Measurements from ENCODE around the gene R3HDM4.

R3HDM4 gene

DNA sequence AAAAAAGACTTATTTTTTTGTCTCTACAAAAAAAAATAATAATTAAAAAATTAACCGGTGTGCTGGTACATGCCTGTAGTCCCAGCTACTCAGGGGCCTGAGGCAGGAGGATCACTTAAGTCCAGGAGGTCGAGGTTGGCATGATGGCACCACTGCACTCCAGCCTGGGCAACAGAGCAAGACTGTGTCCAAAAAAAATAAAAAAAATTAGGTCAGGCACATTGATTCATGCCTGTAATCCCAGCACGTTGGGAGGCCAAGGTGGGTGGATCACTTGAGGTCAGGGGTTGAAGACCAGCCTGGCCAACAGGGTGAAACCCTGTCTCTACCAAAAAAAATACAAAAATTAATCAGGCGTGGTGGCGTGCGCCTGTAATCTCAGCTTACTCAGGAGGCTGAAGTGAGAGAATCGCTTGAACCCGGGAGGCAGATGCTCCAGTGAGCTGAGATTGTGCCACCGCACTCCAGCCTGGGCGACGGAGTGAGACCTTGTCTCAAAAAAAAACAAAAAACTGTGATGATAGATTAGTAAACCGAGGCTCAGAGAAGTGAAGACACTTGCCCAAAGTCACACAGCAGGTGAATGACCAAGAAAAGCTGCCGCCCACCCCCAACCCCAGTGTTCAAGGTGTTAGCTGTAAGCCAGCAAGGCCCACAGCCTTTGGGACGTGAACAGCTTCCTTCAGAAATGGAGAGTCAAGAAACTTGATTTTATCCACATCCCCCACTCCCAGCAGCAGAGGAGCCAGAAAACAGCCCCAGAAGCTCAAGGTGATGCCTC lies 10.4 kb downstream of the R3HDM4 start:
- H3K4me3 Mint-ChIP-seq = no peak overlapping the region

DNA sequence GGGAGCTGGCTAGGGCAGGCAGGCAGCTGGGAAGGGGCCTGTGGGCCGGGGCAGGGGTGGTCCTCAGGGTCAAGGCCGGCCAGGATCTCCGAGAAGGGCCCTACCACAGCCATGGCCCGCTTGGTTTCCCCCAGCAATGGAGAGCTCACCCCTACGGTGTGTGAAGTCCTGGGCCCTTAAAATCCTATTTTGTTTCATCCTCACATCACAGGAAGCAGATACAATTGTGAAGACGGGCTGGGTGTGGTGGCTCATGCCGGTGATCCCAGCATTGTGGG lies 11.0 kb downstream of the R3HDM4 start:
- H3K4me1 Mint-ChIP-seq = peaks cover 19% of the 10 kb centered on the region
- no peak for TF ChIP-seq CTCF (IDR thresholded peaks at IDR 0.05)
- H3K27me3 Mint-ChIP-seq (ENCODE audit: low read depth, poor library complexity) = peaks cover 4% of the 10 kb centered on the region
- peaks cover 1% of the 10 kb centered on the region for H3K36me3 Mint-ChIP-seq (ENCODE audit: low read depth)
- no peak overlapping the region for H3K27ac Mint-ChIP-seq
- no peak for DNase-seq
- no peaks in the 10 kb centered on the region for H3K9me3 Mint-ChIP-seq
- no peak overlapping the region for H3K4me3 Mint-ChIP-seq

More for the DNA sequence above, 10.4 kb downstream of the R3HDM4 start:
- Mint-ChIP-seq H3K9me3 (no peaks in the 10 kb centered on the region), H3K27me3 (ENCODE audit: low read depth, poor library complexity) (peaks cover 4% of the 10 kb centered on the region), H3K4me1 (peaks cover 19% of the 10 kb centered on the region), H3K27ac (no peak overlapping the region), H3K36me3 (ENCODE audit: low read depth) (no peaks in the 10 kb centered on the region)
- DNase-seq = no peak
- TF ChIP-seq CTCF (IDR thresholded peaks at IDR 0.05) = no peak

DNA sequence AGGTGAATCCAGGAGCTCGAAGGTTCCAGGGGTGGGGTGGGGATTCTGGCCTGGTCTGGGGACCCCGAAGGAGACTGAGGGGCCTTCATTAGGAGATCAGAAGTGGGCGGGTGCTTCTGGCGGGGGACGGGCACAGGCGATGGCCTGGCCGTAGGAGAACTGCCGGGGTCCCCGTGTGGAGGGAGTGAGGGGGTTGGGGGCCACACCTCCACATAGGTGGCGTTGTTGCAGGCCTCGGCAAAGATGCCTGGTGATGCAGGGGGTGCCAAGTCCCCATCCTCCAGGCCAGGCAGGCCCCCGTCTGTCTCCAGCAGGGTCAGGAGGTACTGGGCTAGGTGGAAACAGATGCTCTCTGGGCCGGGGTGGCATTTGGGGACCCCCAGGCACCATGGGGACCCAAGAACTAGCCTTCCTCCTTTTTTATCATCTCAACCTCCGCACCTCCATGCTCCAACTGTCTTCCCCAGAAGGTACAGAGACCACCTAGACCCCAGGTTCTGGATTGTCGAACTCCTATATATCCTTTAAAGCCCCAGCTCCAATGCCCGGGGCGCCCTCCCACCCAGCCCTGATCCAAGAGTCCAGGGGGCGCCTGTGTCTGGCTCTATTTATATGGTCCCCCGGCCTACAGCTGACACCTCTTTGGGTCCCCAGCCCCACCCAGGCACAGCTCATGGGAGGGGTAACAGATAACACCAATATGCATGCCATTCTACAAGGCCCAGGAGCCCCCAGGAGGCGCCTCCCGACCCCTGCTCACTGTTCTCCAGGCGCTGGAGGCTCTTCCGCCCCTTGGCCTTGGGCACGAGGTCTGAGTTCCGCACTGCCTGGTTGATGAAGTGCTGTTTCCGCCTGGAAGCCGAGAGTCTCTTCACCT lies 11.6 kb downstream of the R3HDM4 start:
- no peak for DNase-seq
- TF ChIP-seq CTCF (IDR thresholded peaks at IDR 0.05) = no peak
- H3K9me3 Mint-ChIP-seq = no peaks in the 10 kb centered on the region
- H3K4me3 Mint-ChIP-seq = no peak overlapping the region
- H3K36me3 Mint-ChIP-seq (ENCODE audit: low read depth) = peaks cover 7% of the 10 kb centered on the region
- peaks cover 23% of the 10 kb centered on the region for H3K4me1 Mint-ChIP-seq
- no peak overlapping the region for H3K27ac Mint-ChIP-seq
- peaks cover 4% of the 10 kb centered on the region for H3K27me3 Mint-ChIP-seq (ENCODE audit: low read depth, poor library complexity)

DNA sequence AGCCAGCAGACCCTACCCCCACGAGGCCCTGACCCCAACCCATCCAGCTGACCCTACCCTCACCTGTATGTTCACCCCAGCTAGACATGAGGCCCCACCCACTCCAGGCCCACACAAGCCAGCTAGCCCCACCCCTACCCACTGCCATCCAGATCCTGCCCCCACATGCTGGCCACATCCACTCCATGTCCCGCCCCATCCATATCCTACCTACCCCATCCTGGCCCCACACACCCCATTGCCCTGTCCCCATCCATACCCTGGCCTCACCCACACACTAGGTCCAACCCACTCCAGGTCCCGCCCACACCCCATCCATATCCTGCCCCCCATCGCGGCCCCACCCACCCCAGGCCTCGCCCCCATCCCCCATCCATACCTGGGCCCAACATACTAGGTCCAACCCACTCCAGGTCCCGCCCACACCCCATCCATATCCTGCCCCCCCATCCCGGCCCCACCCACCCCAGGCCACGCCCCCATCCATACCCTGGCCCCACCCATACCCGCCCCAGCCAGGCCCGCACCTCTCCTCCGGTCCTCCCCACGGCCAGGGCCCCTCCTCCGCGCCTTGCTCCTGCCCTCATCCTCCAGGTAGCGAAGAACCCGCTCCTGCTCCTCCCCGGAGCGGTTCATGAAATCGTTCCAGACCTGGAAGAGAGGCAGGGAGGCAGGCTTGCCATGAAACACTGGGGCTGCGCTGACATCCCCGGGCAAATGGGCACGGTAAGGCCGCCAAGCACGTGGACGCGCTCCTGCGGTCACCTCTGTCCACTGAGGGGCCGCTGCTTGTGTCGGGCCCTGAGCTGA lies 12.5 kb downstream of the R3HDM4 start:
- peaks cover 23% of the 10 kb centered on the region for H3K4me1 Mint-ChIP-seq
- H3K9me3 Mint-ChIP-seq = no peaks in the 10 kb centered on the region
- no peak for DNase-seq
- H3K4me3 Mint-ChIP-seq = no peak overlapping the region
- no peak overlapping the region for H3K27ac Mint-ChIP-seq
- TF ChIP-seq CTCF (IDR thresholded peaks at IDR 0.05) = no peak
- H3K36me3 Mint-ChIP-seq (ENCODE audit: low read depth) = peaks cover 12% of the 10 kb centered on the region
- peaks cover 4% of the 10 kb centered on the region for H3K27me3 Mint-ChIP-seq (ENCODE audit: low read depth, poor library complexity)

DNA sequence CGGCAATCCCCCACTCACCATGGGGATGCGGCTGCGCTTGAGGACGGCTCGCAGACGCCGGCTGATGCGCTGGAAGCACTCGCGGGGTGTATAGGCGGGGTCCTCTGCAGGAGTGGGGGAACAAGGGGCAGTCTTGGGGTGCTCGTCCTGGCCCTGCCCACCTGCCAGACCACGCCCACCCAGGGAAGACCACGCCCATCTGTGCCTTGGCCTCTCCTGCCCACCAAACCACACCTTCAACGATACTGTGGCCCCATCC lies 13.0 kb downstream of the R3HDM4 start:
- DNase-seq = no peak

More for the DNA sequence above, 13.0 kb downstream of the R3HDM4 start:
- Mint-ChIP-seq H3K4me1 (peaks cover 23% of the 10 kb centered on the region), H3K4me3 (no peak overlapping the region), H3K9me3 (no peaks in the 10 kb centered on the region), H3K36me3 (ENCODE audit: low read depth) (peaks cover 12% of the 10 kb centered on the region), H3K27me3 (ENCODE audit: low read depth, poor library complexity) (peaks cover 4% of the 10 kb centered on the region), H3K27ac (no peak overlapping the region)
- no peak for TF ChIP-seq CTCF (IDR thresholded peaks at IDR 0.05)

All from nephron progenitor cell (in vitro differentiated cells).